T-cell (primary cell): ENCODE measurements around the gene FOXL3. TPM values are rescaled to one million over a fixed set of nuclear protein-coding genes. Genes with fewer than 3 reads are reported as not detected.

Experiments
- ATAC-seq, 4 experiments: fragments of 200-7000 bp in 3 of 4; fragments of 150-1000 bp in 1 of 4; cut with Tn5 transposase; replicated peaks in 1 of 4; 1 replicate in 3 of 4; 2 replicates in 1 of 4; pipeline ENCODE4 v1.10.0; 2021; ENCODE audit warnings: moderate library complexity in 3 of 4, mild to moderate bottlenecking in 2 of 4, moderate number of reproducible peaks in 1 of 4
- CTCF ChIA-PET, 2 donors: fragments of 300-600 bp; sonication (Branson Sonifier 250); formaldehyde crosslinking; loops; one replicate each; lab custom pipeline; 2022; ENCODE audit warnings: antibody characterized with exemption in 2 of 2; lab: Charles Lee
- POLR2A ChIA-PET, 2 donors: fragments of 300-600 bp; sonication (Branson Sonifier 250); formaldehyde crosslinking; loops; one replicate each; lab custom pipeline; 2022; ENCODE audit warnings: antibody characterized with exemption in 2 of 2; lab: Charles Lee
- DNase-seq, 35 experiments: peaks; one replicate each; pipeline versions ENCODE4 v3.0.0 to v3.0.0-alpha.2; 2013 to 2023
- H3K27ac ChIP-seq: one replicate; pipeline ENCODE4 v1.5.1; 2013; ENCODE audit warnings: low read length
- H3K27me3 ChIP-seq, 2 experiments: replicated peaks in 1 of 2; 1 replicate in 1 of 2; 2 replicates in 1 of 2; pipeline versions ENCODE4 v1.6.1 to v1.7.0; 2013; ENCODE audit warnings: low read length in 1 of 2, mixed read lengths in 1 of 2; ENCODE audit not compliant: control insufficient read depth in 2 of 2, insufficient read depth in 2 of 2; ENCODE audit errors: extremely low read depth in 1 of 2
- H3K36me3 ChIP-seq, 2 donors: 1 replicate in 1 of 2; 2 replicates in 1 of 2; pipeline versions ENCODE4 v1.6.1 to v1.7.0; 2013; ENCODE audit warnings: low read length in 1 of 2; ENCODE audit not compliant: control insufficient read depth in 2 of 2, insufficient read depth in 1 of 2; ENCODE audit errors: extremely low read depth in 1 of 2
- H3K4me1 ChIP-seq, 2 experiments: 1 replicate in 1 of 2; 2 replicates in 1 of 2; pipeline versions ENCODE4 v1.6.1 to v1.7.0; 2013; ENCODE audit warnings: low read length in 2 of 2, mixed read lengths in 1 of 2; ENCODE audit not compliant: insufficient read depth in 2 of 2, control insufficient read depth in 1 of 2; ENCODE audit errors: extremely low read depth in 1 of 2
- H3K4me3 ChIP-seq, 2 donors: 1 replicate in 1 of 2; 2 replicates in 1 of 2; pipeline versions ENCODE4 v1.5.1 to v1.7.0; 2013; ENCODE audit warnings: mild to moderate bottlenecking in 2 of 2, low read length in 1 of 2, moderate library complexity in 1 of 2; ENCODE audit not compliant: control insufficient read depth in 1 of 2; ENCODE audit errors: extremely low read depth in 1 of 2
- H3K9me3 ChIP-seq: 2 replicates; pipeline ENCODE4 v1.7.0; 2013
- H3K27ac Mint-ChIP-seq, 2 donors: one replicate each; pipeline ENCODE4 v1.8.0; 2020 to 2021; ENCODE audit warnings: mild to moderate bottlenecking in 2 of 2, mixed read lengths in 2 of 2
- H3K27me3 Mint-ChIP-seq, 2 donors: one replicate each; pipeline ENCODE4 v1.8.0; 2021 to 2022; ENCODE audit warnings: mixed read lengths in 2 of 2
- H3K36me3 Mint-ChIP-seq: one replicate; pipeline ENCODE4 v1.8.0; 2021; ENCODE audit warnings: mixed read lengths
- H3K4me1 Mint-ChIP-seq, 3 donors: one replicate each; pipeline ENCODE4 v1.8.0; 2020 to 2022; ENCODE audit warnings: mixed read lengths in 3 of 3, mild to moderate bottlenecking in 1 of 3
- H3K4me3 Mint-ChIP-seq, 3 donors: one replicate each; pipeline ENCODE4 v1.8.0; 2020 to 2022; ENCODE audit warnings: mild to moderate bottlenecking in 3 of 3, mixed read lengths in 3 of 3, moderate library complexity in 3 of 3
- H3K9me3 Mint-ChIP-seq, 3 donors: one replicate each; pipeline ENCODE4 v1.8.0; 2020 to 2022; ENCODE audit warnings: mixed read lengths in 3 of 3
- WGBS: methylation state at CpG from one replicate; pipeline ENCODE4 v1.1.5; 2013; ENCODE audit warnings: missing lambda C conversion rate; ENCODE audit not compliant: insufficient coverage; 5-methylcytosine and 5-hydroxymethylcytosine counted together
- total RNA-seq, 35 experiments: library from RNA in 6 of 35; stranded (reverse) in 6 of 35; fragments of 120-200 nt in 1 of 35; gene quantifications; one replicate each; pipeline versions ENCODE4 v1.2.1 to v1.2.4 and lab custom pipeline; 2013 to 2026

Gene FOXL3
- total RNA-seq, 5 donors from 2014 or later (not counting 1 experiment from before 2014, with no cell fraction given): not detected

- ChIA-PET CTCF (no interaction called here), POLR2A (no interaction called here)
- Mint-ChIP-seq H3K4me1 (no peaks in the 10 kb centered on the region), H3K27me3 (peaks cover 0 to 4% of the 10 kb centered on the region in 2 donors), H3K4me3 (no peak overlapping the region), H3K36me3 (no peaks in the 10 kb centered on the region), H3K27ac (no peak overlapping the region), H3K9me3 (no peaks in the 10 kb centered on the region)
- ATAC-seq: no peak
- Histone ChIP-seq H3K36me3 (no peaks in the 10 kb centered on the region), H3K9me3 (no peaks in the 10 kb centered on the region), H3K4me1 (no peaks in the 10 kb centered on the region), H3K4me3 (no peak overlapping the region), H3K27me3 (peaks cover 0 to 17% of the 10 kb centered on the region in 2 experiments), H3K27ac (no peak overlapping the region)
- whole genome bisulfite sequencing: 89% methylated on average over 9 of the region's 31 CpGs
- no peak for DNase-seq
These were observed 35.5 kb upstream of the FOXL3 start for GRCh38 chr7:254337-255037.

GRCh38 chr7:255038-255435 is 34.9 kb upstream of the FOXL3 start:
- H3K27ac ChIP-seq: no peak overlapping the region
- Mint-ChIP-seq H3K4me1 (no peaks in the 10 kb centered on the region), H3K27ac (no peak overlapping the region), H3K9me3 (no peaks in the 10 kb centered on the region), H3K27me3 (peaks cover 0 to 4% of the 10 kb centered on the region in 2 donors), H3K4me3 (no peak overlapping the region), H3K36me3 (no peaks in the 10 kb centered on the region)
- DNase-seq: no peak
- no peak for ATAC-seq
- H3K36me3 ChIP-seq: no peaks in the 10 kb centered on the region
- ChIA-PET CTCF (no interaction called here), POLR2A (no interaction called here)
- H3K27me3 ChIP-seq: peaks cover 0 to 17% of the 10 kb centered on the region in 2 experiments
- H3K4me3 ChIP-seq: no peak overlapping the region
- no peaks in the 10 kb centered on the region for H3K4me1 ChIP-seq
- 90% methylated on average over 15 of the region's 19 CpGs for WGBS
- no peaks in the 10 kb centered on the region for H3K9me3 ChIP-seq

GRCh38 chr7:255721-256361 is 34.1 kb upstream of the FOXL3 start:
- peaks cover 0 to 17% of the 10 kb centered on the region in 2 experiments for H3K27me3 ChIP-seq
- Mint-ChIP-seq H3K27me3 (peaks cover 0 to 4% of the 10 kb centered on the region in 2 donors), H3K27ac (no peak overlapping the region), H3K4me3 (no peak overlapping the region), H3K4me1 (no peaks in the 10 kb centered on the region), H3K36me3 (no peaks in the 10 kb centered on the region), H3K9me3 (no peaks in the 10 kb centered on the region)
- H3K36me3 ChIP-seq: no peaks in the 10 kb centered on the region
- ATAC-seq (no peak), DNase-seq (no peak)
- H3K4me1 ChIP-seq: no peaks in the 10 kb centered on the region
- H3K4me3 ChIP-seq: no peak overlapping the region
- 94% methylated on average over 36 of the region's 44 CpGs for WGBS
- ChIA-PET CTCF (no interaction called here), POLR2A (no interaction called here)
- no peaks in the 10 kb centered on the region for H3K9me3 ChIP-seq
- no peak overlapping the region for H3K27ac ChIP-seq

GRCh38 chr7:256461-256940 is 33.5 kb upstream of the FOXL3 start:
- H3K27me3 Mint-ChIP-seq: peaks cover 0 to 4% of the 10 kb centered on the region in 2 donors
- no peak for DNase-seq

GRCh38 chr7:256981-257646 is 32.9 kb upstream of the FOXL3 start:
- ATAC-seq (no peak), DNase-seq (no peak)
- Histone ChIP-seq H3K4me3 (no peak overlapping the region), H3K4me1 (peaks cover 0 to 2% of the 10 kb centered on the region in 2 experiments), H3K36me3 (no peaks in the 10 kb centered on the region), H3K9me3 (no peaks in the 10 kb centered on the region), H3K27me3 (peaks cover 0 to 17% of the 10 kb centered on the region in 2 experiments), H3K27ac (no peak overlapping the region)
- CTCF ChIA-PET: no interaction called here
- POLR2A ChIA-PET: no interaction called here
- H3K4me3 Mint-ChIP-seq: no peak overlapping the region
- no peaks in the 10 kb centered on the region for H3K9me3 Mint-ChIP-seq
- H3K4me1 Mint-ChIP-seq: peaks cover 0 to under 1% (median 0%) of the 10 kb centered on the region in 3 donors
- 94% methylated on average over 24 of the region's 29 CpGs for WGBS
- H3K27ac Mint-ChIP-seq: no peak overlapping the region
- peaks cover 0 to 4% of the 10 kb centered on the region in 2 donors for H3K27me3 Mint-ChIP-seq
- no peaks in the 10 kb centered on the region for H3K36me3 Mint-ChIP-seq

More at GRCh38 chr7:256461-256940, 33.5 kb upstream of the FOXL3 start:
- ChIA-PET CTCF (no interaction called here), POLR2A (no interaction called here)
- Mint-ChIP-seq H3K4me1 (no peaks in the 10 kb centered on the region), H3K4me3 (no peak overlapping the region), H3K9me3 (no peaks in the 10 kb centered on the region), H3K36me3 (no peaks in the 10 kb centered on the region), H3K27ac (no peak overlapping the region)
- WGBS: 94% methylated on average over 38 of the region's 38 CpGs
- Histone ChIP-seq H3K36me3 (no peaks in the 10 kb centered on the region), H3K27ac (no peak overlapping the region), H3K9me3 (no peaks in the 10 kb centered on the region), H3K27me3 (peaks cover 0 to 17% of the 10 kb centered on the region in 2 experiments), H3K4me1 (no peaks in the 10 kb centered on the region), H3K4me3 (no peak overlapping the region)
- no peak for ATAC-seq

- no peak overlapping the region for H3K27ac Mint-ChIP-seq
- CTCF ChIA-PET: no interaction called here
These were observed 32.4 kb upstream of the FOXL3 start for GRCh38 chr7:257647-257992.

More at GRCh38 chr7:257647-257992, 32.4 kb upstream of the FOXL3 start:
- no peak for DNase-seq
- no peak for ATAC-seq
- Histone ChIP-seq H3K36me3 (no peaks in the 10 kb centered on the region), H3K27ac (no peak overlapping the region), H3K4me3 (no peak overlapping the region), H3K4me1 (peaks cover 0 to 3% of the 10 kb centered on the region in 2 experiments), H3K9me3 (no peaks in the 10 kb centered on the region), H3K27me3 (peaks cover 0 to 17% of the 10 kb centered on the region in 2 experiments)
- H3K4me1 Mint-ChIP-seq: peaks cover 0 to 5% (median 0%) of the 10 kb centered on the region in 3 donors
- H3K9me3 Mint-ChIP-seq: peaks cover 0 to 4% (median 0%) of the 10 kb centered on the region in 3 donors
- H3K36me3 Mint-ChIP-seq: no peaks in the 10 kb centered on the region
- WGBS: 85% methylated on average over 5 of the region's 5 CpGs
- POLR2A ChIA-PET: no interaction called here
- no peak overlapping the region for H3K4me3 Mint-ChIP-seq
- peaks cover 0 to 4% of the 10 kb centered on the region in 2 donors for H3K27me3 Mint-ChIP-seq
